Activated naive CD8-positive, alpha-beta T cell treated with anti-CD3 and anti-CD28 coated beads, Interleukin-2, amount 10 ng/mL, durations not matched to agents 7 days and 5 days (primary cell): Measurements from ENCODE around the gene POLH. TPM values are rescaled to one million over a fixed set of nuclear protein-coding genes. Genes with fewer than 3 reads are reported as not detected.
"Not testable (repeated sequence)": the region's sequence is repeated elsewhere in the genome, so short reads cannot be mapped to it uniquely, and the experiment has no call there.

Experiments used
- ATAC-seq: fragments of 150-1000 bp; cut with Tn5 transposase; one replicate; pipeline ENCODE4 v1.10.0; 2021; ENCODE audit warnings: low read depth, moderate library complexity
- POLR2A ChIA-PET: fragments of 350-600 bp; sonication (Branson Sonifier 250); formaldehyde crosslinking; loops from one replicate; lab custom pipeline; 2021; ENCODE audit warnings: antibody characterized with exemption; lab: Charles Lee
- DNase-seq: peaks from one replicate; pipeline ENCODE4 v3.0.0; 2021
- H3K27ac Mint-ChIP-seq: one replicate; pipeline ENCODE4 v1.8.0; 2022; ENCODE audit warnings: mild to moderate bottlenecking, mixed read lengths
- H3K27me3 Mint-ChIP-seq: one replicate; pipeline ENCODE4 v1.8.0; 2022; ENCODE audit warnings: mild to moderate bottlenecking, moderate library complexity, mixed read lengths
- H3K36me3 Mint-ChIP-seq: one replicate; pipeline ENCODE4 v1.8.0; 2021; ENCODE audit warnings: mild to moderate bottlenecking, mixed read lengths
- H3K4me1 Mint-ChIP-seq: one replicate; pipeline ENCODE4 v1.8.0; 2021; ENCODE audit warnings: mixed read lengths
- H3K4me3 Mint-ChIP-seq: one replicate; pipeline ENCODE4 v1.8.0; 2022; ENCODE audit warnings: mild to moderate bottlenecking, moderate library complexity, mixed read lengths
- H3K9me3 Mint-ChIP-seq: one replicate; pipeline ENCODE4 v1.8.0; 2021; ENCODE audit warnings: mixed read lengths
- total RNA-seq, 2 experiments: library from RNA; stranded (reverse); gene quantifications; one replicate each; pipeline ENCODE4 v1.2.3, GENCODE V29; 2021

Gene POLH
- total RNA-seq, 2 experiments from 2014 or later = 57.3 to 62.0 TPM

GRCh38 chr6:43645613-43645964, 69.6 kb downstream of the POLH start:
- DNase-seq (no peak), ATAC-seq (peak; percentile 28)
- Mint-ChIP-seq H3K9me3 (no peaks in the 10 kb centered on the region), H3K4me1 (peaks cover 14% of the 10 kb centered on the region), H3K27me3 (peaks cover 2% of the 10 kb centered on the region), H3K4me3 (peak overlapping the region; percentile 86), H3K36me3 (peaks cover 17% of the 10 kb centered on the region), H3K27ac (peak overlapping the region; percentile 74)
- POLR2A ChIA-PET = interaction anchor here (0.5 to 1.7 kb wide), 6 partner anchors 9 to 651 kb away, joined by 3 to 14 read pairs (median 6); partner anchors contain the start of genes GTPBP2 and MAD2L1BP

GRCh38 chr6:43647613-43648012, 71.6 kb downstream of the POLH start:
- POLR2A ChIA-PET = interaction anchor here (1.6 kb wide), 1 partner anchor 15 kb away, joined by 6 read pairs; no protein-coding TSS in a partner anchor

GRCh38 chr6:43648248-43648647, 72.3 kb downstream of the POLH start:
- H3K9me3 Mint-ChIP-seq = no peaks in the 10 kb centered on the region
- no peak for DNase-seq
- no peak overlapping the region for H3K4me3 Mint-ChIP-seq
- POLR2A ChIA-PET = interaction anchor here (1.3 to 1.6 kb wide), 2 partner anchors 14 to 19 kb away, joined by 4 to 6 read pairs; partner anchors contain the start of gene GTPBP2
- no peak for ATAC-seq
- H3K36me3 Mint-ChIP-seq = peaks cover 12% of the 10 kb centered on the region
- H3K27me3 Mint-ChIP-seq = peaks cover 4% of the 10 kb centered on the region
- peaks cover 11% of the 10 kb centered on the region for H3K4me1 Mint-ChIP-seq
- H3K27ac Mint-ChIP-seq = no peak overlapping the region

More at GRCh38 chr6:43647613-43648012, 71.6 kb downstream of the POLH start:
- DNase-seq (no peak), ATAC-seq (no peak)
- Mint-ChIP-seq H3K36me3 (peaks cover 12% of the 10 kb centered on the region), H3K4me1 (peaks cover 11% of the 10 kb centered on the region), H3K4me3 (no peak overlapping the region), H3K27me3 (peaks cover 4% of the 10 kb centered on the region), H3K27ac (no peak overlapping the region), H3K9me3 (no peaks in the 10 kb centered on the region)

GRCh38 chr6:43652822-43653221, 76.8 kb downstream of the POLH start:
- peaks cover 11% of the 10 kb centered on the region for H3K27me3 Mint-ChIP-seq
- not testable (repeated sequence) for DNase-seq, H3K4me3 Mint-ChIP-seq, ATAC-seq, H3K4me1 Mint-ChIP-seq, H3K9me3 Mint-ChIP-seq, H3K36me3 Mint-ChIP-seq, H3K27ac Mint-ChIP-seq
- POLR2A ChIA-PET = interaction anchor here (1.1 kb wide), 1 partner anchor 25 kb away, joined by 4 read pairs; no protein-coding TSS in a partner anchor

GRCh38 chr6:43657221-43657802, 81.3 kb downstream of the POLH start:
- POLR2A ChIA-PET = no interaction called here

GRCh38 chr6:43658161-43658560, 82.2 kb downstream of the POLH start:
- Mint-ChIP-seq H3K4me1 (peaks cover 12% of the 10 kb centered on the region), H3K4me3 (no peak overlapping the region), H3K27ac (no peak overlapping the region), H3K27me3 (peaks cover 9% of the 10 kb centered on the region), H3K36me3 (peaks cover 5% of the 10 kb centered on the region), H3K9me3 (peaks cover 3% of the 10 kb centered on the region)
- DNase-seq (no peak), ATAC-seq (no peak)
- POLR2A ChIA-PET = no interaction called here

More at GRCh38 chr6:43657221-43657802, 81.3 kb downstream of the POLH start:
- H3K4me1 Mint-ChIP-seq = peaks cover 9% of the 10 kb centered on the region
- H3K27ac Mint-ChIP-seq = no peak overlapping the region
- DNase-seq (no peak), ATAC-seq (no peak)
- H3K36me3 Mint-ChIP-seq = peaks cover 5% of the 10 kb centered on the region
- peaks cover 3% of the 10 kb centered on the region for H3K9me3 Mint-ChIP-seq
- peaks cover 9% of the 10 kb centered on the region for H3K27me3 Mint-ChIP-seq
- no peak overlapping the region for H3K4me3 Mint-ChIP-seq

- DNase-seq, ATAC-seq, H3K27ac Mint-ChIP-seq, H3K4me3 Mint-ChIP-seq, H3K27me3 Mint-ChIP-seq, H3K36me3 Mint-ChIP-seq, H3K9me3 Mint-ChIP-seq: not testable (repeated sequence)
- POLR2A ChIA-PET = interaction anchor here (0.7 to 2.5 kb wide), 6 partner anchors 15 to 438 kb away, joined by 3 to 32 read pairs (median 4); partner anchors contain the start of genes GTPBP2 and MAD2L1BP
- H3K4me1 Mint-ChIP-seq = peaks cover 23% of the 10 kb centered on the region
These were observed 87.0 kb downstream of the POLH start for GRCh38 chr6:43662948-43663347.

Other genes with a start within 250 kb of the POLH start
- gene ZNF318, start 206.5 kb upstream of the POLH start, total RNA-seq = 10 to 100 TPM; 17.0 to 18.2 TPM
- gene ABCC10, start 148.6 kb upstream of the POLH start, total RNA-seq = 10 to 100 TPM; 51.0 to 58.3 TPM
- under 1 TPM; 0.30 to 0.37 TPM for gene DLK2, start 120.6 kb upstream of the POLH start, total RNA-seq
- 10 to 100 TPM; 42.7 to 47.6 TPM for gene TJAP1, start 98.6 kb upstream of the POLH start, total RNA-seq
- under 1 TPM; 0.33 to 0.37 TPM for gene LRRC73, start 65.8 kb upstream of the POLH start, total RNA-seq
- 10 to 100 TPM; 63.2 to 71.8 TPM for gene YIPF3, start 59.3 kb upstream of the POLH start, total RNA-seq
- 10 to 100 TPM; 28.8 to 29.7 TPM for gene POLR1C, start 59.1 kb upstream of the POLH start, total RNA-seq
- 10 to 100 TPM; 46.1 to 47.0 TPM for gene XPO5, start 147 bp upstream of the POLH start, total RNA-seq
- 100 to 1,000 TPM; 107 to 115 TPM for gene GTPBP2, start 53.1 kb downstream of the POLH start, total RNA-seq
- 10 to 100 TPM; 39.7 to 40.2 TPM for gene MAD2L1BP, start 59.7 kb downstream of the POLH start, total RNA-seq
- gene RSPH9, start 68.9 kb downstream of the POLH start, total RNA-seq = not detected
- gene MRPS18A, start 111.6 kb downstream of the POLH start, total RNA-seq = 10 to 100 TPM; 38.3 to 40.3 TPM
- 10 to 100 TPM; 33.6 to 39.5 TPM for gene VEGFA, start 194.0 kb downstream of the POLH start, total RNA-seq